Measurements from ENCODE around the gene VMAC.

The VMAC gene

GRCh38 chr19:5958851-5959122 lies 54.1 kb downstream of the VMAC start:
- no peak for TF ChIP-seq CTCF (IDR thresholded peaks at IDR 0.05; ENCODE audit: low read length, missing control alignments)
- no peak overlapping the region for H3K4me3 ChIP-seq (replicated peaks; ENCODE audit: low read depth, low read length)
- DNase-seq (ENCODE audit: low read depth) = no peak

GRCh38 chr19:5959260-5960004 lies 54.8 kb downstream of the VMAC start:
- H3K4me3 ChIP-seq (replicated peaks; ENCODE audit: low read depth, low read length) = no peak overlapping the region
- no peak for DNase-seq (ENCODE audit: low read depth)

More at GRCh38 chr19:5959260-5960004, 54.8 kb downstream of the VMAC start:
- TF ChIP-seq CTCF (IDR thresholded peaks at IDR 0.05; ENCODE audit: low read length, missing control alignments) = no peak
